ENCODE data around the gene KIF26A.

GRCh38 chr14:104194716-104195115 lies 56.3 kb downstream of the KIF26A start:
- TF ChIP-seq CTCF (conservative IDR thresholded peaks at IDR 0.05) (no peak), ZFX (IDR thresholded peaks at IDR 0.05) (no peak)
